HEK293 (cell line): ENCODE measurements around the gene CMIP.

ENCODE experiments used
- CTCF ChIA-PET: fragments of 350-600 bp; formaldehyde crosslinking; extraction: SDS; loops from one replicate; lab custom pipeline; 2021; ENCODE audit warnings: antibody characterized with exemption; lab: Yijun Ruan, JAX
- POLR2A ChIA-PET: fragments of 300-600 bp; formaldehyde crosslinking; extraction: SDS; loops from one replicate; lab custom pipeline; 2020; ENCODE audit warnings: antibody characterized with exemption, inconsistent platforms; lab: Yijun Ruan, JAX
- H3K27ac ChIP-seq: fragments of 200-500 bp; sonication (Bioruptor generic); 2 replicates; pipeline ENCODE4 v1.5.1; 2014; ENCODE audit warnings: low read depth, low read length, control low read depth, inconsistent platforms; ENCODE audit errors: extremely low read depth
- H3K36me3 ChIP-seq, 2 experiments: fragments of 200-500 bp in 1 of 2; sonication (Bioruptor generic) in 1 of 2; 1 replicate in 1 of 2; 2 replicates in 1 of 2; pipeline ENCODE4 v1.5.1; 2014 to 2017; ENCODE audit warnings: inconsistent platforms in 2 of 2, low read length in 2 of 2; ENCODE audit not compliant: control insufficient read depth in 2 of 2, insufficient read depth in 1 of 2
- H3K4me1 ChIP-seq: fragments of 200-500 bp; sonication (Bioruptor generic); 2 replicates; pipeline ENCODE4 v1.5.1; 2014; ENCODE audit warnings: mild to moderate bottlenecking, low read length, inconsistent platforms; ENCODE audit not compliant: control insufficient read depth, insufficient read depth
- H3K4me3 ChIP-seq: 2 replicates; pipeline ENCODE4 v1.5.1; 2011; ENCODE audit warnings: low read depth, mild to moderate bottlenecking, control low read depth, low read length, moderate library complexity
- H3K9me3 ChIP-seq: fragments of 200-500 bp; sonication (Bioruptor generic); 2 replicates; pipeline ENCODE4 v1.5.1; 2014; ENCODE audit warnings: low read depth, low read length, inconsistent platforms; ENCODE audit not compliant: control insufficient read depth, insufficient read depth
- HOXA7 ChIP-seq: sonication (generic); formaldehyde crosslinking; IDR thresholded peaks from 2 replicates; pipeline ENCODE4 v1.8.1; 2022; ENCODE audit warnings: missing genetic modification reagents, borderline replicate concordance
- KLF1 ChIP-seq: fragments of 450-650 bp; formaldehyde crosslinking; IDR thresholded peaks from 2 replicates; pipeline ENCODE4 v1.5.1; 2016; ENCODE audit warnings: missing biosample characterization, missing genetic modification characterization
- KLF7 ChIP-seq: fragments of 450-650 bp; formaldehyde crosslinking; IDR thresholded peaks from 2 replicates; pipeline ENCODE4 v1.5.1; 2016; ENCODE audit warnings: missing biosample characterization, missing genetic modification characterization, borderline replicate concordance
- PRDM2 ChIP-seq: fragments of 450-650 bp; formaldehyde crosslinking; IDR thresholded peaks from 2 replicates; pipeline ENCODE4 v1.5.1; 2016; ENCODE audit warnings: missing biosample characterization, missing genetic modification characterization, borderline replicate concordance
- REPIN1 ChIP-seq: fragments of 450-650 bp; formaldehyde crosslinking; IDR thresholded peaks from 2 replicates; pipeline ENCODE4 v1.5.1; 2017; ENCODE audit warnings: missing biosample characterization, missing genetic modification characterization, low read depth
- SETDB1 ChIP-seq: IDR thresholded peaks from one replicate; pipeline ENCODE4 v1.6.1; 2017; ENCODE audit warnings: mild to moderate bottlenecking, low read length, moderate library complexity, mixed read lengths; ENCODE audit not compliant: insufficient read length
- TRIM28 ChIP-seq: IDR thresholded peaks from 2 replicates; pipeline ENCODE4 v1.6.1; 2011; ENCODE audit warnings: low read length, control low read depth, borderline replicate concordance
- ZBTB20 ChIP-seq: fragments of 450-650 bp; formaldehyde crosslinking; IDR thresholded peaks from 2 replicates; pipeline ENCODE4 v1.5.1; 2016; ENCODE audit warnings: missing biosample characterization, missing genetic modification characterization
- ZNF10 ChIP-seq: fragments of 450-650 bp; formaldehyde crosslinking; IDR thresholded peaks from 2 replicates; pipeline ENCODE4 v1.5.1; 2017; ENCODE audit warnings: missing biosample characterization, missing genetic modification characterization
- ZNF112 ChIP-seq: fragments of 450-650 bp; formaldehyde crosslinking; IDR thresholded peaks from 2 replicates; pipeline ENCODE4 v1.5.0; 2017; ENCODE audit warnings: missing biosample characterization, missing genetic modification characterization
- ZNF155 ChIP-seq: fragments of 450-650 bp; formaldehyde crosslinking; IDR thresholded peaks from 2 replicates; pipeline ENCODE4 v1.5.1; 2016; ENCODE audit warnings: missing biosample characterization, missing genetic modification characterization
- ZNF18 ChIP-seq: fragments of 450-650 bp; formaldehyde crosslinking; IDR thresholded peaks from 2 replicates; pipeline ENCODE4 v1.5.1; 2016; ENCODE audit warnings: missing biosample characterization, missing genetic modification characterization
- ZNF311 ChIP-seq: fragments of 450-650 bp; formaldehyde crosslinking; IDR thresholded peaks from 2 replicates; pipeline ENCODE4 v1.5.1; 2017; ENCODE audit warnings: missing biosample characterization, missing genetic modification characterization, borderline replicate concordance
- ZNF341 ChIP-seq: fragments of 450-650 bp; formaldehyde crosslinking; IDR thresholded peaks from 2 replicates; pipeline ENCODE4; 2016; ENCODE audit warnings: low read depth, missing biosample characterization, missing genetic modification characterization
- ZNF391 ChIP-seq: fragments of 450-650 bp; formaldehyde crosslinking; IDR thresholded peaks from 2 replicates; pipeline ENCODE4 v1.5.1; 2016; ENCODE audit warnings: low read depth, missing biosample characterization, missing genetic modification characterization, borderline replicate concordance
- ZNF555 ChIP-seq: fragments of 450-650 bp; formaldehyde crosslinking; conservative IDR thresholded peaks from 2 replicates; pipeline ENCODE4 v1.5.1; 2017; ENCODE audit warnings: missing biosample characterization, mild to moderate bottlenecking, missing genetic modification characterization, inconsistent platforms
- ZNF747 ChIP-seq: fragments of 450-650 bp; formaldehyde crosslinking; IDR thresholded peaks from 2 replicates; pipeline ENCODE4 v1.5.1; 2016; ENCODE audit warnings: missing biosample characterization, missing genetic modification characterization
- ZSCAN4 ChIP-seq: fragments of 450-650 bp; formaldehyde crosslinking; IDR thresholded peaks from 2 replicates; pipeline ENCODE4 v1.5.1; 2017; ENCODE audit warnings: missing biosample characterization, missing genetic modification characterization

CMIP gene

GRCh38 chr16:81614654-81615359 lies 170.2 kb downstream of the CMIP start (continued):
- TF ChIP-seq PRDM2 (tag by site-specific recombination) (no peak), TRIM28 (no peak), ZBTB20 (tag by site-specific recombination) (peak; percentile 24), ZNF155 (no peak), ZNF18 (tag by site-specific recombination) (no peak), ZNF555 (tag by site-specific recombination) (no peak), ZNF10 (no peak), ZNF391 (tag by site-specific recombination) (no peak), ZNF747 (tag by site-specific recombination) (no peak), ZNF112 (tag by site-specific recombination) (peak; percentile 7; the same call in 1 of the 2 replicates), KLF7 (tag by site-specific recombination) (no peak), HOXA7 (CRISPR knock-in tag) (no peak), ZNF341 (tag by site-specific recombination) (no peak)

GRCh38 chr16:81615411-81615810 lies 170.8 kb downstream of the CMIP start:
- Histone ChIP-seq H3K36me3 (peaks cover 0 to 9% of the 10 kb centered on the region in 2 experiments; a peak in 1 of 3 replicates), H3K4me3 (no peak overlapping the region), H3K27ac (no peak overlapping the region), H3K9me3 (no peaks in the 10 kb centered on the region), H3K4me1 (no peaks in the 10 kb centered on the region)
- TF ChIP-seq KLF1 (tag by site-specific recombination), result 0 out of 2 replicates have a peak, but pooled peaks have one; percentile 8
- 0 out of 2 replicates have a peak, but pooled peaks have one; percentile 10 for TF ChIP-seq ZNF311 (tag by site-specific recombination)
- no peak for TF ChIP-seq REPIN1
- no peak for TF ChIP-seq SETDB1
- TF ChIP-seq ZSCAN4 (tag by site-specific recombination), result peak; percentile 75
- CTCF ChIA-PET, result no interaction called here
- POLR2A ChIA-PET, result no interaction called here
